ENCODE results near the gene GABRG3. TPM values are rescaled to one million over a fixed set of nuclear protein-coding genes. Genes with fewer than 3 reads are reported as not detected.

GABRG3 gene
- total and polyA plus RNA-seq, 8 donors: 0.35 TPM; not detected in 7

Other genes with a start within 250 kb of the GABRG3 start
- gene GABRB3, start 198.1 kb upstream of the GABRG3 start, total RNA-seq: 10 to 100 TPM in 3 of 6 donors, 1 to 10 TPM in 3; 5.0 to 11.4 (median 10.2) TPM
- 1 to 10 TPM; 1.3 to 9.2 TPM for gene GABRB3, start 198.1 kb upstream of the GABRG3 start, polyA plus RNA-seq
- under 1 TPM in 3 of 6 donors, not detected in 3; 0.28 to 0.52 (median 0.28) TPM for gene GABRA5, start 104.1 kb upstream of the GABRG3 start, total RNA-seq
- under 1 TPM in 1 of 2 donors, not detected in 1; 0.16 TPM for gene GABRA5, start 104.1 kb upstream of the GABRG3 start, polyA plus RNA-seq